HG03108 (cell line): ENCODE data around the gene SH2D2A.
A peak's percentile ranks its signal among the peaks of the same experiment; 100 is the strongest.
"Not testable (repeated sequence)": the region's sequence is repeated elsewhere in the genome, so short reads cannot be mapped to it uniquely, and the experiment has no call there.

Experiments
- ATAC-seq: cut with Tn5 transposase; IDR thresholded peaks from one replicate; pipeline ENCODE4 v1.9.1; 2021; ENCODE audit warnings: moderate library complexity; ENCODE audit not compliant: unreplicated experiment

SH2D2A gene

DNA sequence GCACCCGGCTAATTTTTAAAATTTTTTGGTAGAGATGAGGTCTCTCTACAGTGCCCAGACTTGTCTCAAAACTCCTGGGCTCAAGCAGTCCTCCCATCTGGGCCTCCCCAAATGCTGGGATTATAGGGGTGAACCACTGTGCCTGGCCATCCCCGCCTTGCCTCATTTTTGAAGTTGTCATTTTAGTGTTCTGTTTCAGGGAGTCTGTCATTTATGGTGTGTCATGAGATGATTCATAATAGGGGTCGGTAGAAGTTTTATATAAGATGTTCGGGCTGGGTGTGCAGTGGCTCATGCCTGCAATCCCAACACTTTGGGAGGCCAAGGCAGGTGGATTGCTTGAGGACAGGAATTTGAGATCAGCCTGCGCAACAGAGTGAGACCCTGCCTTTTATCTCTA lies 40.8 kb downstream of the SH2D2A start:
- no peak for ATAC-seq

DNA sequence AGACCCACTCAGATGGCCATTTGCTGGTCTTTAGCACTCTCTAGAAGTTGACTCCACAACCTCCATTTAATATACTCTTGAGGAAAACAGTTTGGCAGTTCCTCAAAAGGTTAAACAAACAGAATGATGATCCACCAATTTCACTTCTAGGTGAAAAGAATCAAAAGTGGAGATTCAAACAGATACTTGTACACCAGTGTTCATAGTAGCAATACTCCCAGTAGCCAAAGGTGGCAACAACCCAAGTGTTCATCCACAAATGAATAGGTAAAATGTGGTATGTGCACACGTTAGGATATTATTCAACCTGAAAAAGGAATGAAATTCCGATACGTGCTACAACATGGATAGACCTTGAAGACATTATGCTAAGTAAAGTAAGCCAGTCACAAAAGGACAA lies 43.0 kb downstream of the SH2D2A start:
- ATAC-seq = no peak

DNA sequence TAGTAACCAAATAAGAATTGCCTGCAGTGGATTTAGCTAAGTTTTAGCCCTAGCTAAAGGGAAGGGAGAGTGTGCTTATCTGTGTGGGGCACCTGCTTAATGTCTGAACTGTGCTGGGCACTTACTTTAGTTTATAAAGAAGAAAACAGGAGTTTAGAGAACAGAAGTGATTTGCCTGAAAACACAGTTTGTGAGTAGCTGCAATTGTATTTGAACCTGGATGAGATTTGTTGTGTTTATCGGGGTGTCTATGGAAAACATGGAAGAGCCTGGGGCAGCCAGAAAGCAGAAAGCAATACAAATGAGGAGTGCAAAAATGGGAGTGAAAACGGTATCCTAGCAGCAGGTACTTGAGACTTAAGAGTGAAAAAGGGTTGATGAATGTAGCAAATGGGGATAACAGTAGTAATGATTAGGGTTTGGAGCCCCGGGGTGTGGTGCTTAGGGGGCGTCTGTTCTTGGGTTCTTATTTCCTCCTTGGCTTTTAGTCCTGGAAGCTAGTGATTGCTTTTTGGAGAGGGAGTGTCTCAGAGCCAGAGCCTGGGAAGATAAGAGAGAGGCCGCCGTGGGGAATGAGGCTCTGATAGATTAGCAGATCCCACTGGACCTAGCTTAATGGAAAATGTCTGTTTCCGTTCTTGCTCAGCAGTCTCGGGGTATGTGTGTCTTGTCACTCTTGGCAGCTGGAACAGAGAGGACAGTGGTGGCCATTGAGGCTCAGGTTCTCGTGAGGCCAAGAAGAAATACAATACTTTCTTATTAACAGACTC lies 43.7 kb downstream of the SH2D2A start:
- ATAC-seq = no peak

DNA sequence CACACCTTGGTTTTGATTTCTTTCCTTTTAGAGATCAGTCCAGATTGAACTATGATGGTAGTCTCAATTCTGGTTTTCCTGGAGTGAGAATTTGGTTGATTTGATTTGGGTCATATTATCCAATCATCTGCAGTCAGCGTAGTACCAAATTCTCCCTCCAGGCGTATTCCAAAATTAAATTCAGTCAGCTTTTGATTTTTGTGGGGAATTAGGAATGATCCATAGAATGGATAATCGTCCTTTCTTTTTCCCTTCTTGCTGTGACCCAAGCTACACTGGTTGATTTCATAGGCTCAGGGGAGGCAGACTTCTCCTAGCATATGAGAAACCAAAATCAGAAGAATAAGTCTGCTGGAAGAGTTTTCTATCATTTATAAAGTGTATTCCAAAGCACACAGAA lies 44.4 kb downstream of the SH2D2A start:
- no peak for ATAC-seq

DNA sequence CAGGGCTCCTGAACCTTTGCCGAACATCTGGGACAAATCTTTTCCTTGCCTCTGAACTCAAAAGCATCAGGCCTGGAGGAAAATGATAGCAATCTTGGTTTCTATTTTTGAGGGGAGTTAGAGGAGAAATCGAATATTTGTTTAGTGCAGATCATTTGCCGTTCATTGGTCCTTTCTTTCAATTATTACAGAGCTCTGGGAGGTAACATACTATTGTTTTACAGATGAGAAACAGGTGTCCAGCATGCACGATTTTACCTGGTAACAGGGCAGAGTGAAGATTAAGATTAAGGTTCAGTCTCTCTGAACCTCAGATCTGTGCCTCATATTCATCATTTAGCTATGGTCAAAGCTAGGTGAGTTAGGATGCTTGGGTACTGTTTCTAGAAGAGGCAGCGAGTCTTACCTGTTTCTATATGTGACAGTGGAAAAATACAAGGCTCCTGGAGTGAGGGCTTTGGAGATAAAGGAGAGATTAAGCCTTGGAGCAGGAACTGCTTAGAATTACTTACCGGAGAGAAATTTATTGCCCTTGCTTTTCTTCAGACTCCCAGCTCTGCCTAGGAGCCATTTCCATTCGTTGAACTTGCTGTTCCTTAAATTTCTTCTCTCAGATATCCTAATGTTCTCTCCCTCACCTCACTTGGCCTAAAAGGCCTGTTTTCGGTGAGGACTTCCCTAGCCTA lies 47.9 kb downstream of the SH2D2A start:
- no peak for ATAC-seq

- no peak for ATAC-seq
Observed at GRCh38 chr1:156767879-156768604, 48.6 kb downstream of the SH2D2A start.

DNA sequence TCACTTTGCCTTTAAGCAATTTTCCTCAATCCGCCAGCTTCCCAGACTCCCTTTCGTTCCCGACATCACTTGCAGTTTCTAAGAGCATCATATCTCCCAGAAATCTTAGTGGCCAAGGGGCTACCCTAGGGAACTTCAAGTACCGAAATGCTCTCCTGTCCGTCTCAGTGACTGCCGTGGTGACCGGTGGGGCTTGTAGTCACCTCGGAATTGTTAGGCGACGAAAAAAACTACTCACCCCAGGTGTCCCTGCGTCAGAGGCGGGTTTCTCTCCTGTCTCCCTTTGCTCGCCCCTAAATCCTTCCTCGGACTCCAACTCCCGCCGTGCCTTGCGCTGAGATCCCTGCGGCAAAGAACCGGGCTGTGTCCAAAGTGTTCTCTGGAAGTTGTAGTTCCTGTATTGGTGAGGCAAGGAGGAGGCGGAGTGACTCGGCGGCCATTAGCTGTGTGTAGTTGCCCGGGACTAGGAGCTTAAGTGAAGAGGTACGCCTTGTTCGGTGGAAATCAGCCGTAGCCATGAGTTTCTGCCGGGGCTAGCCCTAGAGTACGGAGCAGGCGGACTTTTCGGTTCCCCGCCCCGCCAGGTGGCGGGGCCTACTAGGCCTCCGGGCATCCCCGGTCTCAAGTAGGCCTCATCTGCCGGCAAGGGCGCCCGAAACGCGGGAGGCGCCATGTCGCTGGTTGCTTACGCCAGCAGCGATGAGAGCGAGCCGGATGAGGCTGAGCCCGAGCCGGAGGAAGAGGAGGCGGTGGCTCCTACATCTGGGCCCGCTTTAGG lies 49.4 kb downstream of the SH2D2A start, which contains the start of gene PRCC:
PRCC (plus strand) TSS at position 435 of the 778 bp plus-strand sequence; CDS start at position 672, 237 bp downstream.
- ATAC-seq = peak; percentile 92

GRCh38 chr1:156766298-156767100 lies 50.1 kb downstream of the SH2D2A start:
- ATAC-seq = peak; percentile 2

DNA sequence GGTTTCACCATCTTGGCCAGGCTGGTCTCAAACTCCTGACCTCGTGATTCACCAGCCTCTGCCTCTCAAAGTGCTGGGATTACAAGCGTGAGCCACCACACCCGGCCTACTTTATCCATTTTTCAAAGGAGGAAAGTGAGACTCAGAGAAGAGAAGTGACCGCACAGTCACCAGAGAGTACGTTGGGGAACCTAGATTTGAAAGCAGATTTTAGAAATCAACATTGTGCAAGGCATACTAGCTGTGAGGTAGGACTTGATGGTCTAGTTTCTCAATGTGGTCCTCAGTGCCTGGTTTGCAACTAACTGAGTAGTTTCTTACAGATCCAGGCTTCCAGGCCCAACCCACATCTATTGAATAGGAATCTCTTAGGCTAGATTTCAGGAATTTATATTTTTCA lies 51.0 kb downstream of the SH2D2A start:
- ATAC-seq = no peak

DNA sequence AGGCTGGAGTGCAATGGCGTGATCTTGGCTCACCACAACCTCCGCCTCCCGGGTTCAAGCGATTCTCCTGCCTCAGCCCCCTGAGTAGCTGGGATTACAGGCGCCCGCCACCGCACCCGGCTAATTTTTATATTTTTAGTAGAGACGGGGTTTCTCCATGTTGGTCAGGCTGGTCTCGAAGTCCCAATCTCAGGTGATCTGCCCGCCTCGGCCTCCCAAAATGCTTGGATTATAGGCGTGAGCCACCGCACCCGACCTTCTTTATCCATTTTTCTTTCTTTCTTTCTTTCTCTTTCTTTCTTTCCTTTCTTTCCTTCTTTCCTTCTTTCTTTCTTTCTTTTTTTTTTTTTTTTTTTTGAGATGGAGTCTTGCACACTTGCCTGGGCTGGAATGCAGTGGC lies 51.5 kb downstream of the SH2D2A start:
- ATAC-seq = not testable (repeated sequence)

DNA sequence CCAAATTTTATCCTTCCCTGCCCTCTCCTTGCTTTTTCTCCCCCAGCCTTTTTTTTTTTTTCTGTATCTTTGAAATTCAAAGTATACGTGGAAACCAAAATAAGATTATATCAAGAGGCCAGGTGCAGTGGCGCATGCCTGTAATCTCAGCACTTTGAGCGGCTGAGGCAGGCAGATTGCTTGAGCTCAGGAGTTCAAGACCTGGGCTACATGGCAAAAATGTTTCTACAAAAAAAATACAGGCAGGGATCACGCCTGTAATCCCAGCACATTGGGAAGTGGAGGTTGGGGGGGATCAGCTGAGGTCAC lies 55.9 kb downstream of the SH2D2A start:
- ATAC-seq = no peak

DNA sequence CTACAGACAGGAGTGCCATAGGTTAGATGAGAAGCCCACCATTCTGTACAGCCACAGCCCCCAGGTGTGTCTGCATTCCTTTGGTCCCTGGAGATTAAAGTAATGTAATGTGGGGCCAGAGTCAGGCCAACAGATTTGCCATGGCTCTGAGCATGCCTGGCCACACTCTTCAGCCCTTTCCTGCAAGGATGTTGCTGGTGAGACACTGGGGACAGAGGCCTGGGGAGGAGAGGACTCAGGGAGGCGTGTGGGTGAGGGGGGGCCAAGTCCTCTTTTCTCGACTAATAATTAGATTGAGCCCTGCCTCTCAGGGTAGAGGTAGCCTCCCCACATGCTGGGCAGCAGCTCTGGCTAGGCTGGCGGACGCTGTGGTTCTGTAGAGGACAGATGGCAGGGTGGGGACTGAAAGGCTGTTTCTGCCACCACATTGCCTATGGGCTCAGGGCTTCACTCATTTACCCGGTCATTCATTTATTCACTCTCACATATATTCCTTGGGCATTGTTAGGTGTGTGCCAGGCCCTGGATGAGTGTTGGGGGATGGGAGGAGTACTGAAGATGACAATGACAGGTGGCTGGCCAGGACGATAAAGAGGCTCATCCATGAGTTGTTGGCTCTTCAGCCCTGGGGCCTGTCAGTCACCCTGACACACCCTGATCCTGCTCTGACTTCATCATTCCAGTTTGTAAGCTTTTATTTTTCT lies 56.4 kb downstream of the SH2D2A start:
- ATAC-seq = no peak

- not testable (repeated sequence) for ATAC-seq
Observed at GRCh38 chr1:156757572-156758253, 58.9 kb downstream of the SH2D2A start.

DNA sequence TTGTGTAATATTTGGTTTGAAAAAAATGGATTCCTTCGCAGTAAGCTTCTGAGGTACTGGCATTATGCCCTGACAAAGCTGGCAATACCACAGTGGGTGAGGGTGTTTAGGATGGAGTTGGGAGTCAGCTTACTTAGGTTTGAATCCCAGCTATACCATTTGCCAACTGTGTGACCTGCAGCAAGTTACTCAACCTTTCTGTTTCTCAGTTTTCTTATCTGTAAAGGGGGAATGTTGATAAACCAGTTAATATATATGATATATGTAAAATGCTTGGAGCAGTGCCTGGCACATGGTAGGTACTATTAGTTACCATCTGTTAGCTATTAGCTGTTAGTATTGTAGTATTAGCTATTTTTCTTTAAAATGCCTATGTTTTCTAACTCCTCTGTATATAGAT lies 60.3 kb downstream of the SH2D2A start:
- ATAC-seq = no peak
